OCI-LY1 (cell line): ENCODE data around the gene DHFR2.

Source experiments
- CTCF ChIP-seq: fragments of 200-600 bp; sonication (generic), shearing (Covaris generic); IDR thresholded peaks from 2 replicates; pipeline ENCODE4 v1.5.1; 2017; ENCODE audit warnings: mild to moderate bottlenecking, antibody characterized with exemption, low read length, moderate library complexity, mixed read lengths
- EZH2 ChIP-seq: fragments of 200-600 bp; sonication (generic), shearing (Covaris generic); IDR thresholded peaks from 2 replicates; pipeline ENCODE4 v1.8.0; 2017; ENCODE audit warnings: borderline replicate concordance, mixed run types, mild to moderate bottlenecking, antibody characterized with exemption, low read length, moderate library complexity, mixed read lengths

- no peak for TF ChIP-seq CTCF
- TF ChIP-seq EZH2, result no peak
Measured at GRCh38 chr3:94024385-94024784, 38.3 kb downstream of the DHFR2 start.
